T47D (cell line): ENCODE measurements around the gene NOC2L.

Experiments
- DNase-seq, 2 experiments: peaks; one replicate each; pipeline versions ENCODE4 v3.0.0 to v3.0.0-alpha.2; 2011 to 2012; ENCODE audit warnings: low read depth in 1 of 2, low spot score in 1 of 2
- JUND ChIP-seq: IDR thresholded peaks from 2 replicates; pipeline ENCODE4 v1.6.1; 2012; ENCODE audit warnings: low read depth
- in situ Hi-C: cut with HindIII; loops from 2 replicates; pipeline ENCODE4 v1.10.0; 2016; ENCODE audit warnings: low sequenced_read_pairs, low pct_unique_long_range_greater_than_20kb

The NOC2L gene

GRCh38 chr1:938088-938683 is 20.9 kb downstream of the NOC2L start:
- DNase-seq = peak; percentile 59 to 73
- in situ Hi-C loops = no loop called here
- TF ChIP-seq JUND = no peak

GRCh38 chr1:937521-937920 is 21.5 kb downstream of the NOC2L start:
- TF ChIP-seq JUND = no peak
- in situ Hi-C loops = no loop called here
- no peak for DNase-seq

GRCh38 chr1:936348-937264 is 22.4 kb downstream of the NOC2L start:
- no peak for DNase-seq
- no peak for TF ChIP-seq JUND
- in situ Hi-C loops = no loop called here

- in situ Hi-C loops = no loop called here
- no peak for DNase-seq
- TF ChIP-seq JUND = no peak
These were observed 23.3 kb downstream of the NOC2L start for GRCh38 chr1:935751-936231.

- no peak for TF ChIP-seq JUND
- in situ Hi-C loops = no loop called here
These were observed 23.9 kb downstream of the NOC2L start for GRCh38 chr1:934991-935750.

GRCh38 chr1:933603-933940 is 25.5 kb downstream of the NOC2L start:
- TF ChIP-seq JUND = no peak
- DNase-seq = peak; percentile 56 to 79
- in situ Hi-C loops = no loop called here

More at GRCh38 chr1:934991-935750, 23.9 kb downstream of the NOC2L start:
- DNase-seq = no peak

- in situ Hi-C loops = no loop called here
- peak; percentile 71 to 95 for DNase-seq
- TF ChIP-seq JUND = no peak
These were observed 26.1 kb downstream of the NOC2L start for GRCh38 chr1:932776-933602.

- in situ Hi-C loops = no loop called here
- TF ChIP-seq JUND = no peak
- DNase-seq = no peak
These were observed 26.9 kb downstream of the NOC2L start for GRCh38 chr1:932173-932510.

- DNase-seq = no peak
- no peak for TF ChIP-seq JUND
- in situ Hi-C loops = no loop called here
These were observed 27.5 kb downstream of the NOC2L start for GRCh38 chr1:931380-932172.

- TF ChIP-seq JUND = no peak
- no peak for DNase-seq
- in situ Hi-C loops = no loop called here
These were observed 28.4 kb downstream of the NOC2L start for GRCh38 chr1:930633-931138.

- in situ Hi-C loops = no loop called here
These were observed 29.1 kb downstream of the NOC2L start for GRCh38 chr1:929712-930632.

More at GRCh38 chr1:929712-930632, 29.1 kb downstream of the NOC2L start:
- DNase-seq = no peak
- TF ChIP-seq JUND = no peak
